OCI-LY3 (cell line): ENCODE measurements around the gene IL17REL.
A peak's percentile ranks its signal among the peaks of the same experiment; 100 is the strongest.

ENCODE experiments used
- H2AFZ ChIP-seq: fragments of 200-600, 300-600 bp; shearing (Covaris generic); 2 replicates; pipeline ENCODE4 v1.6.0; 2014; ENCODE audit warnings: antibody characterized with exemption, low read depth, low read length
- H3K27ac ChIP-seq: fragments of 200-600, 300-600 bp; sonication (generic); 2 replicates; pipeline ENCODE4 v1.5.1; 2014; ENCODE audit warnings: mild to moderate bottlenecking, low read length, moderate library complexity, mixed read lengths
- H3K27me3 ChIP-seq: fragments of 200-600, 300-600 bp; sonication (generic); 2 replicates; pipeline ENCODE4 v1.6.1; 2014; ENCODE audit warnings: low read depth, low read length, mixed read lengths
- H3K36me3 ChIP-seq: fragments of 200-600, 300-600 bp; sonication (generic); replicated peaks from 2 replicates; pipeline ENCODE3; 2014; ENCODE audit warnings: low read depth, low read length, mixed read lengths
- H3K4me1 ChIP-seq: fragments of 300-600, 200-600 bp; sonication (generic); 2 replicates; pipeline ENCODE4 v1.6.1; 2014; ENCODE audit warnings: low read length, mixed read lengths
- H3K4me2 ChIP-seq: fragments of 200-600, 300-600 bp; sonication (generic); 2 replicates; pipeline ENCODE4 v1.6.1; 2014; ENCODE audit warnings: low read length, mixed read lengths
- H3K4me3 ChIP-seq: fragments of 300-600, 200-600 bp; sonication (generic); 2 replicates; pipeline ENCODE4 v1.5.1; 2014; ENCODE audit warnings: antibody characterized with exemption, mild to moderate bottlenecking, low read length, moderate library complexity
- H3K79me2 ChIP-seq: fragments of 300-600, 200-600 bp; shearing (Covaris generic); 2 replicates; pipeline ENCODE4 v1.6.1; 2014; ENCODE audit warnings: mild to moderate bottlenecking, low read length, mixed read lengths
- H3K9ac ChIP-seq: fragments of 300-600, 200-600 bp; shearing (Covaris generic); 2 replicates; pipeline ENCODE4 v1.6.0; 2014; ENCODE audit warnings: mild to moderate bottlenecking, low read length, moderate library complexity
- H3K9me3 ChIP-seq: fragments of 200-600, 300-600 bp; shearing (Covaris generic); 2 replicates; pipeline ENCODE4 v1.6.1; 2014; ENCODE audit warnings: low read length, mixed read lengths; ENCODE audit not compliant: insufficient read depth
- H4K20me1 ChIP-seq: fragments of 200-600, 300-600 bp; sonication (generic); 2 replicates; pipeline ENCODE4 v1.6.1; 2016; ENCODE audit warnings: low read length, mixed read lengths; ENCODE audit not compliant: insufficient read depth
- CTCF ChIP-seq: fragments of 200-600, 300-600 bp; sonication (generic); IDR thresholded peaks from 2 replicates; pipeline ENCODE4 v1.5.1; 2014; ENCODE audit warnings: antibody characterized with exemption, low read length, low read depth
- EZH2phosphoT487 ChIP-seq: fragments of 200-600 bp; shearing (Covaris generic); IDR thresholded peaks from 2 replicates; pipeline ENCODE4 v1.6.1; 2018; ENCODE audit warnings: antibody characterized with exemption, mixed run types, low read depth

IL17REL gene

GRCh38 chr22:49972163-49973017, 40.2 kb downstream of the IL17REL start:
- TF ChIP-seq CTCF (no peak), EZH2phosphoT487 (no peak)
- Histone ChIP-seq H3K4me3 (peak overlapping the region; percentile 89), H3K4me2 (peak overlapping the region; percentile 65)

GRCh38 chr22:49971232-49972162, 41.1 kb downstream of the IL17REL start:
- Histone ChIP-seq H3K4me2 (peak overlapping the region; percentile 65), H3K27ac (peak overlapping the region; percentile 80), H3K36me3 (no peaks in the 10 kb centered on the region), H3K4me3 (peak overlapping the region; percentile 89), H3K27me3 (no peaks in the 10 kb centered on the region), H2AFZ (no peak overlapping the region), H4K20me1 (no peaks in the 10 kb centered on the region), H3K4me1 (peaks cover 46% of the 10 kb centered on the region), H3K79me2 (peaks cover 13% of the 10 kb centered on the region), H3K9me3 (no peaks in the 10 kb centered on the region), H3K9ac (peak overlapping the region; percentile 79)
- TF ChIP-seq EZH2phosphoT487 (no peak), CTCF (no peak)

More at GRCh38 chr22:49972163-49973017, 40.2 kb downstream of the IL17REL start:
- Histone ChIP-seq H4K20me1 (no peaks in the 10 kb centered on the region), H3K27me3 (no peaks in the 10 kb centered on the region), H3K36me3 (no peaks in the 10 kb centered on the region), H3K27ac (peak overlapping the region; percentile 80), H3K79me2 (peaks cover 13% of the 10 kb centered on the region), H3K9ac (peak overlapping the region; percentile 79), H3K9me3 (no peaks in the 10 kb centered on the region), H3K4me1 (peaks cover 42% of the 10 kb centered on the region), H2AFZ (no peak overlapping the region)

GRCh38 chr22:49970528-49971231, 41.9 kb downstream of the IL17REL start:
- no peaks in the 10 kb centered on the region for H3K9me3 ChIP-seq
- peaks cover 13% of the 10 kb centered on the region for H3K79me2 ChIP-seq
- TF ChIP-seq CTCF (no peak), EZH2phosphoT487 (no peak)
- H3K36me3 ChIP-seq: no peaks in the 10 kb centered on the region
- no peaks in the 10 kb centered on the region for H3K27me3 ChIP-seq
- peaks cover 40% of the 10 kb centered on the region for H3K4me1 ChIP-seq
- peak overlapping the region; percentile 79 for H3K9ac ChIP-seq
- peak overlapping the region; percentile 89 for H3K4me3 ChIP-seq
- H4K20me1 ChIP-seq: peaks cover 2% of the 10 kb centered on the region; the same call in 1 of the 2 replicates
- H3K27ac ChIP-seq: peak overlapping the region; percentile 80
- H2AFZ ChIP-seq: no peak overlapping the region
- H3K4me2 ChIP-seq: peak overlapping the region; percentile 65
